ENCODE results near the gene PPP1R9A.

DNA sequence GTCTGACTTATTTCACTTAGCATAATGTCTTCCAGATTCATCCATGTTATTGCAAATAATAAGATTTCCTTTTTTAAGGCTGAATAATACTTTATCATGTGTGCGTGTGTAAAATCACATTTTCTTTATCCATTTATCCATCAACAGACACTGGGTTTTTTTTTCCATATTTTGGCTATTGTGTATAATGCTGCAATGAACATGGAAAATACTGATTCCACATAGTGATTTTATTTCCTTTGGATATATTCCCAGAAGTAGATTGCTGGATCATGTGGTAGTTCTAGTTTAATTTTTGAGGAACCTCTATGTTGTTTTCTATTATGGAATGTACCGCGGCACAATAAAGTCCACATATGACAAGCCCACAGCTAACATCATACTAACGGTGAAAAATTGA, 236.9 kb downstream of the PPP1R9A start:
- TF ChIP-seq, protein P1, sequence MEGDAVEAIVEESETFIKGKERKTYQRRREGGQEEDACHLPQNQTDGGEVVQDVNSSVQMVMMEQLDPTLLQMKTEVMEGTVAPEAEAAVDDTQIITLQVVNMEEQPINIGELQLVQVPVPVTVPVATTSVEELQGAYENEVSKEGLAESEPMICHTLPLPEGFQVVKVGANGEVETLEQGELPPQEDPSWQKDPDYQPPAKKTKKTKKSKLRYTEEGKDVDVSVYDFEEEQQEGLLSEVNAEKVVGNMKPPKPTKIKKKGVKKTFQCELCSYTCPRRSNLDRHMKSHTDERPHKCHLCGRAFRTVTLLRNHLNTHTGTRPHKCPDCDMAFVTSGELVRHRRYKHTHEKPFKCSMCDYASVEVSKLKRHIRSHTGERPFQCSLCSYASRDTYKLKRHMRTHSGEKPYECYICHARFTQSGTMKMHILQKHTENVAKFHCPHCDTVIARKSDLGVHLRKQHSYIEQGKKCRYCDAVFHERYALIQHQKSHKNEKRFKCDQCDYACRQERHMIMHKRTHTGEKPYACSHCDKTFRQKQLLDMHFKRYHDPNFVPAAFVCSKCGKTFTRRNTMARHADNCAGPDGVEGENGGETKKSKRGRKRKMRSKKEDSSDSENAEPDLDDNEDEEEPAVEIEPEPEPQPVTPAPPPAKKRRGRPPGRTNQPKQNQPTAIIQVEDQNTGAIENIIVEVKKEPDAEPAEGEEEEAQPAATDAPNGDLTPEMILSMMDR (IDR thresholded peaks at IDR 0.05; ENCODE audit: insufficient read depth, low read length, poor library complexity, severe bottlenecking), result no peak
- TF ChIP-seq EZH2phosphoT487 (conservative IDR thresholded peaks at IDR 0.05; ENCODE audit: low read length), result no peak

Measured in SU-DHL-6 (cell line).